HAP-1 (cell line): Measurements from ENCODE around the gene DNAH7.
A peak's percentile ranks its signal among the peaks of the same experiment; 100 is the strongest.

Experiments
- DNase-seq, 2 experiments: peaks; one replicate each; pipeline ENCODE4 v3.0.0-alpha.2; 2016 to 2020; ENCODE audit warnings: low spot score in 2 of 2
- H3K27me3 ChIP-seq: fragments of 250-450 bp; sonication (Bioruptor Pico); 2 replicates; pipeline ENCODE4 v1.5.1; 2020; ENCODE audit warnings: low read depth, mild to moderate bottlenecking, moderate library complexity
- H3K36me3 ChIP-seq: fragments of 250-450 bp; sonication (Bioruptor Pico); replicated peaks from 2 replicates; pipeline ENCODE4 v1.5.1; 2020; ENCODE audit warnings: mild to moderate bottlenecking
- H3K4me1 ChIP-seq: fragments of 250-450 bp; sonication (Bioruptor Pico); 2 replicates; pipeline ENCODE4 v1.5.1; 2020; ENCODE audit warnings: mild to moderate bottlenecking
- H3K4me3 ChIP-seq: fragments of 250-450 bp; sonication (Bioruptor Pico); 2 replicates; pipeline ENCODE4 v1.5.1; 2020; ENCODE audit warnings: mild to moderate bottlenecking, moderate library complexity
- H3K9me3 ChIP-seq: fragments of 250-450 bp; sonication (Bioruptor Pico); 2 replicates; pipeline ENCODE4 v1.5.1; 2020; ENCODE audit warnings: mild to moderate bottlenecking, moderate library complexity
- in situ Hi-C: fragments of 300-500 bp; cut with MboI; formaldehyde crosslinking; loops from 3 replicates; pipeline ENCODE4 v1.14.3; 2020; ENCODE audit warnings: low sequenced_read_pairs, inconsistent platforms, mixed read lengths

DNAH7 gene

GRCh38 chr2:196068271-196069209, at the start of gene DNAH7:
Gene DNAH7, minus strand, starts transcription at chr2:196068837. Its CDS starts 126 bp downstream, at chr2:196068711.
- Histone ChIP-seq H3K4me3 (peak within 1 kb of the TSS; percentile 52), H3K9me3 (no peaks in the 10 kb centered on the region), H3K36me3 (no peaks in the 10 kb centered on the region), H3K27me3 (no peaks in the 10 kb centered on the region), H3K4me1 (peaks cover 11% of the 10 kb centered on the region)
- DNase-seq: peak; percentile 70 to 91
- in situ Hi-C loops: loop anchor here (10.0 kb wide), 1 partner anchor 414 kb away; the partner anchor contains the start of gene SLC39A10

GRCh38 chr2:196117214-196117705, 48.6 kb upstream of the DNAH7 start:
- Histone ChIP-seq H3K36me3 (no peaks in the 10 kb centered on the region), H3K4me1 (peaks cover 12% of the 10 kb centered on the region), H3K4me3 (no peak overlapping the region), H3K27me3 (no peaks in the 10 kb centered on the region), H3K9me3 (no peaks in the 10 kb centered on the region)
- in situ Hi-C loops: no loop called here
- no peak for DNase-seq

- peaks cover 15% of the 10 kb centered on the region for H3K4me1 ChIP-seq
- DNase-seq: no peak
- in situ Hi-C loops: no loop called here
- H3K36me3 ChIP-seq: no peaks in the 10 kb centered on the region
- no peaks in the 10 kb centered on the region for H3K27me3 ChIP-seq
- no peak overlapping the region for H3K4me3 ChIP-seq
- H3K9me3 ChIP-seq: no peaks in the 10 kb centered on the region
Observed at GRCh38 chr2:196113061-196113974, 44.7 kb upstream of the DNAH7 start.

GRCh38 chr2:196112418-196113034, 43.9 kb upstream of the DNAH7 start:
- Histone ChIP-seq H3K4me1 (peaks cover 15% of the 10 kb centered on the region), H3K36me3 (no peaks in the 10 kb centered on the region), H3K9me3 (no peaks in the 10 kb centered on the region), H3K4me3 (no peak overlapping the region), H3K27me3 (no peaks in the 10 kb centered on the region)
- peak in 1 of 2 experiments; percentile 41 for DNase-seq
- in situ Hi-C loops: no loop called here

GRCh38 chr2:196108604-196109003, 40.0 kb upstream of the DNAH7 start:
- H3K4me1 ChIP-seq: peaks cover 15% of the 10 kb centered on the region
- no peaks in the 10 kb centered on the region for H3K9me3 ChIP-seq
- no peaks in the 10 kb centered on the region for H3K27me3 ChIP-seq
- no peaks in the 10 kb centered on the region for H3K36me3 ChIP-seq
- no peak overlapping the region for H3K4me3 ChIP-seq
- in situ Hi-C loops: no loop called here
- no peak for DNase-seq

GRCh38 chr2:196105951-196106350, 37.3 kb upstream of the DNAH7 start:
- in situ Hi-C loops: no loop called here
- no peak overlapping the region for H3K4me3 ChIP-seq

GRCh38 chr2:196104066-196104465, 35.4 kb upstream of the DNAH7 start:
- H3K4me1 ChIP-seq: no peaks in the 10 kb centered on the region
- in situ Hi-C loops: no loop called here
- H3K27me3 ChIP-seq: no peaks in the 10 kb centered on the region
- H3K9me3 ChIP-seq: no peaks in the 10 kb centered on the region
- no peaks in the 10 kb centered on the region for H3K36me3 ChIP-seq
- H3K4me3 ChIP-seq: no peak overlapping the region
- DNase-seq: no peak

More at GRCh38 chr2:196105951-196106350, 37.3 kb upstream of the DNAH7 start:
- no peaks in the 10 kb centered on the region for H3K9me3 ChIP-seq
- 0 out of 2 replicates have a peak, but pooled peaks cover 3% of the 10 kb centered on the region for H3K4me1 ChIP-seq
- H3K27me3 ChIP-seq: no peaks in the 10 kb centered on the region
- DNase-seq: no peak
- no peaks in the 10 kb centered on the region for H3K36me3 ChIP-seq

GRCh38 chr2:196103626-196104025, 35.0 kb upstream of the DNAH7 start:
- H3K4me1 ChIP-seq: no peaks in the 10 kb centered on the region
- in situ Hi-C loops: no loop called here
- no peaks in the 10 kb centered on the region for H3K36me3 ChIP-seq
- no peaks in the 10 kb centered on the region for H3K27me3 ChIP-seq
- no peak for DNase-seq
- no peaks in the 10 kb centered on the region for H3K9me3 ChIP-seq
- H3K4me3 ChIP-seq: no peak overlapping the region

- no peak overlapping the region for H3K4me3 ChIP-seq
- H3K4me1 ChIP-seq: peaks cover 3% of the 10 kb centered on the region; the same call in 1 of the 2 replicates
- H3K36me3 ChIP-seq: no peaks in the 10 kb centered on the region
- no peaks in the 10 kb centered on the region for H3K9me3 ChIP-seq
- H3K27me3 ChIP-seq: no peaks in the 10 kb centered on the region
- no peak for DNase-seq
- in situ Hi-C loops: no loop called here
Observed at GRCh38 chr2:196101325-196101991, 32.8 kb upstream of the DNAH7 start.

- Histone ChIP-seq H3K9me3 (no peaks in the 10 kb centered on the region), H3K4me3 (no peak overlapping the region), H3K27me3 (no peaks in the 10 kb centered on the region), H3K4me1 (peaks cover 3% of the 10 kb centered on the region; the same call in 1 of the 2 replicates), H3K36me3 (no peaks in the 10 kb centered on the region)
- DNase-seq: no peak
- in situ Hi-C loops: no loop called here
Observed at GRCh38 chr2:196099916-196100315, 31.3 kb upstream of the DNAH7 start.

GRCh38 chr2:196097864-196098660, 29.4 kb upstream of the DNAH7 start:
- in situ Hi-C loops: no loop called here
- no peaks in the 10 kb centered on the region for H3K9me3 ChIP-seq

More at GRCh38 chr2:196097864-196098660, 29.4 kb upstream of the DNAH7 start:
- peaks cover 3% of the 10 kb centered on the region; the same call in 1 of the 2 replicates for H3K4me1 ChIP-seq
- no peak overlapping the region for H3K4me3 ChIP-seq
- DNase-seq: no peak
- no peaks in the 10 kb centered on the region for H3K36me3 ChIP-seq
- no peaks in the 10 kb centered on the region for H3K27me3 ChIP-seq
